NCI-H345 treated with DMSO at 0.1 percent for 48 hours (cell line): Measurements from ENCODE around the gene RBM20.
A peak's percentile ranks its signal among the peaks of the same experiment; 100 is the strongest.

ENCODE experiments used
- DNase-seq: peaks from one replicate; lab custom pipeline; 2025; ENCODE audit not compliant: unreplicated experiment; lab: John Stamatoyannopoulos, UW

Gene RBM20

GRCh38 chr10:110730345-110731050 lies 86.4 kb downstream of the RBM20 start:
- DNase-seq, result no peak

GRCh38 chr10:110733218-110733952 lies 89.2 kb downstream of the RBM20 start:
- DNase-seq, result no peak

- no peak for DNase-seq
These were observed 91.5 kb downstream of the RBM20 start for GRCh38 chr10:110735620-110736027.

GRCh38 chr10:110737886-110738634 lies 93.9 kb downstream of the RBM20 start:
- DNase-seq, result no peak

- no peak for DNase-seq
These were observed 95.7 kb downstream of the RBM20 start for GRCh38 chr10:110739811-110740271.

- DNase-seq, result no peak
These were observed 98.7 kb downstream of the RBM20 start for GRCh38 chr10:110742801-110743200.

GRCh38 chr10:110744782-110745181 lies 100.6 kb downstream of the RBM20 start:
- DNase-seq, result no peak

- peak; percentile 8 for DNase-seq
These were observed 102.2 kb downstream of the RBM20 start for GRCh38 chr10:110746254-110746826.

GRCh38 chr10:110746969-110747608 lies 103.0 kb downstream of the RBM20 start:
- DNase-seq, result no peak

- DNase-seq, result no peak
These were observed 103.7 kb downstream of the RBM20 start for GRCh38 chr10:110747609-110748464.

GRCh38 chr10:110748970-110749369 lies 104.8 kb downstream of the RBM20 start:
- DNase-seq, result no peak

- DNase-seq, result no peak
These were observed 106.8 kb downstream of the RBM20 start for GRCh38 chr10:110750931-110751330.

GRCh38 chr10:110751850-110752249 lies 107.7 kb downstream of the RBM20 start:
- DNase-seq, result no peak

GRCh38 chr10:110753462-110753861 lies 109.3 kb downstream of the RBM20 start:
- DNase-seq, result no peak

GRCh38 chr10:110754375-110755105 lies 110.4 kb downstream of the RBM20 start:
- no peak for DNase-seq

- DNase-seq, result no peak
These were observed 111.6 kb downstream of the RBM20 start for GRCh38 chr10:110755781-110756180.

GRCh38 chr10:110756876-110757275 lies 112.7 kb downstream of the RBM20 start:
- no peak for DNase-seq

GRCh38 chr10:110757586-110757985 lies 113.5 kb downstream of the RBM20 start:
- no peak for DNase-seq

GRCh38 chr10:110758128-110758765 lies 114.1 kb downstream of the RBM20 start:
- DNase-seq, result no peak
